AG04449 (cell line): Measurements from ENCODE around the gene PGLYRP2.

Experiments
- CTCF ChIA-PET: fragments of 350-600 bp; formaldehyde crosslinking; extraction: SDS; loops from one replicate; lab custom pipeline; 2021; ENCODE audit warnings: antibody characterized with exemption; lab: Yijun Ruan, JAX
- POLR2A ChIA-PET: fragments of 400-600, 350-600 bp; formaldehyde crosslinking; extraction: SDS; loops from one replicate; lab custom pipeline; 2020; ENCODE audit warnings: antibody characterized with exemption, inconsistent platforms; lab: Yijun Ruan, JAX
- DNase-seq: peaks from one replicate; pipeline ENCODE4 v3.0.0-alpha.2; 2010; ENCODE audit warnings: low read depth, low spot score
- H3K4me3 ChIP-seq: 2 replicates; pipeline ENCODE4 v1.5.1; 2011; ENCODE audit warnings: low read depth, mild to moderate bottlenecking, control low read depth, low read length
- TF ChIP-seq, protein P1 (sequence below): IDR thresholded peaks from one replicate; pipeline ENCODE4 v1.5.1; 2011; ENCODE audit warnings: mild to moderate bottlenecking, moderate library complexity, low read length, control low read depth, inconsistent platforms; ENCODE audit not compliant: insufficient read depth; ENCODE audit errors: missing control alignments

Gene PGLYRP2

DNA sequence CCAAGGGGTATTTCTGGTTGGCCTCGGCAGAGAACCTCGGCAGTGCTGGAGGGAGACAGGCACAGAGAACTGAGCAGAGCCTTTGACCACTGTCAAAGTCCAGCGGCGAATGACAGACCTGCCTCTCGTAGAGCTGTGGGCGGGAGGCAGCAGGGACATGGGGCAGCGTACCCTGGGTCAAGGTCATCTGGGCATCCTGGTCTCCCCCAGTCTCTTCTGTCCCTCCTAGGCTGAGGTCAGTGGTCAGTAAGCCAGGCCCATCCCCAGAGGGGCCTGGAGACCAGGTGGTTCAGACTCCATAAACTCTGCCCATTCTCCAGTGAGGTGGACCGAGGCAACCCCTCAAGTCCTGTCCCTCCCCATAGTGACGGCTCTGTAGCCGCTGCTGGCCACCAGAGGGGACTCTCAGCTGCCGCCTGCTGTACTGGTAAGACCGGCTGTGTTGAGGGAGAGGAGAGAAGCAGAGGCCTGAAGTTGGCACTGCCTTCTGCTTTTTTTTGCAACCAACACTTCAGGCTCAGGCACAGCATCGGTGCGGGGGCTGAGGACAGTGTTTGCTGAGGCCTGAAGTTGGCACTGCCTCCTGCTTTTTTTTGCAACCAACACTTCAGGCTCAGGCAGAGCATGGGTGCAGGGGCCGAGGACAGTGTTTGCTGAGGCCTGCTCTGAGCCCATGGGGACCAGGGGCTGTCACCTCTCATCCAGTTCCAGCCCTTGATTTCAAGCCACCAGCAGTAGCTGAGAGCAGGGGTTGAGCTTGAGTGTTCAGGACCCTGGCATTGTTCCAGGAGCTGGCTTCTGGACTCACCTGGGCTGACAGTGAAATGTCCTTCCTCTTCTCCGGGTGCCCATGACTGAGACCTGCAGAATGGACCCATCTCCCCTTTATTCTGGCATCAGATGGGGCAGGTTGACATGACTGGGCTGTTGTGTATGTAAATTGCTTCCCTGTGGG, at the start of gene PGLYRP2:
TSS of gene PGLYRP2 (minus strand) at position 111 of the 955 bp plus-strand sequence. CDS start 130 bp downstream, outside the sequence.
- CTCF ChIA-PET = no interaction called here

DNA sequence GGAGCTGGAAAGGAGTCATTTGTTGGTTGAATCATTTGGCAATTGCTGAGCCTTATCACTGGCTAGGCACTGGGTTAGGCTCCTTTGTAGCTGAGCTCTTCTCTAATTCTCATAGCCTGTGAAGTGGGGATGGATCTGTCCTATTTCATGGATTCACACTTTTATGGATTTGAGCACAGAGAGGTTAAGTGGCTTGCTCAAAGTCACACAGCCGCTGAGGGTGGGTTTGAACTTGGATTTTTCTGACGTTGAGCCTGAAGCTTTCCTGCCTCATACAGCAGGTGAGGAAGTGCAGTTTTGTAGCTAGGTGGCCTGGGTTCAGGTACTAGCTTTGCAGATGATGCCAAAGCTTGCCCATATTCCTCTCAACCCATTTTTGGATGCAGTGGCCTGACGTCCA, 48.4 kb upstream of the PGLYRP2 start:
- CTCF ChIA-PET = no interaction called here
- no peak for DNase-seq

More for the DNA sequence above, at the start of gene PGLYRP2:
- TF ChIP-seq, protein P1, sequence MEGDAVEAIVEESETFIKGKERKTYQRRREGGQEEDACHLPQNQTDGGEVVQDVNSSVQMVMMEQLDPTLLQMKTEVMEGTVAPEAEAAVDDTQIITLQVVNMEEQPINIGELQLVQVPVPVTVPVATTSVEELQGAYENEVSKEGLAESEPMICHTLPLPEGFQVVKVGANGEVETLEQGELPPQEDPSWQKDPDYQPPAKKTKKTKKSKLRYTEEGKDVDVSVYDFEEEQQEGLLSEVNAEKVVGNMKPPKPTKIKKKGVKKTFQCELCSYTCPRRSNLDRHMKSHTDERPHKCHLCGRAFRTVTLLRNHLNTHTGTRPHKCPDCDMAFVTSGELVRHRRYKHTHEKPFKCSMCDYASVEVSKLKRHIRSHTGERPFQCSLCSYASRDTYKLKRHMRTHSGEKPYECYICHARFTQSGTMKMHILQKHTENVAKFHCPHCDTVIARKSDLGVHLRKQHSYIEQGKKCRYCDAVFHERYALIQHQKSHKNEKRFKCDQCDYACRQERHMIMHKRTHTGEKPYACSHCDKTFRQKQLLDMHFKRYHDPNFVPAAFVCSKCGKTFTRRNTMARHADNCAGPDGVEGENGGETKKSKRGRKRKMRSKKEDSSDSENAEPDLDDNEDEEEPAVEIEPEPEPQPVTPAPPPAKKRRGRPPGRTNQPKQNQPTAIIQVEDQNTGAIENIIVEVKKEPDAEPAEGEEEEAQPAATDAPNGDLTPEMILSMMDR = no peak
- DNase-seq = no peak
- POLR2A ChIA-PET = no interaction called here
- H3K4me3 ChIP-seq = no peak within 1 kb of the TSS

GRCh38 chr19:15526408-15526807, 47.1 kb upstream of the PGLYRP2 start:
- no peak for DNase-seq
- TF ChIP-seq, protein P1 = no peak
- no peak overlapping the region for H3K4me3 ChIP-seq
- POLR2A ChIA-PET = no interaction called here
- CTCF ChIA-PET = no interaction called here

More for the DNA sequence above, 48.4 kb upstream of the PGLYRP2 start:
- POLR2A ChIA-PET = no interaction called here
- H3K4me3 ChIP-seq = no peak overlapping the region
- TF ChIP-seq, protein P1 = no peak

DNA sequence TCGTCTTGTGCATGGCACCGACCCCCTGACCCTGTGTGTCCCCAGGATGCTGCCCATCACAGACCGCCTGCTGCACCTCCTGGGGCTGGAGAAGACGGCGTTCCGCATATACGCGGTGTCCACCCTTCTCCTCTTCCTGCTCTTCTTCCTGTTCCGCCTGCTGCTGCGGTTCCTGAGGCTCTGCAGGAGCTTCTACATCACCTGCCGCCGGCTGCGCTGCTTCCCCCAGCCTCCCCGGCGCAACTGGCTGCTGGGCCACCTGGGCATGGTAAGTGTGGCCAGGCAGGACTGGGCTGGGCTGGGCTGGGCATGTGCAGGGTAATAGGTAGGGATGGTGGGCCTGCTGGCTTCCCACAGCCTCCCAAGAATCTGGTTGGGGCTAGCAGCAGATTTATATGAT, 46.0 kb upstream of the PGLYRP2 start:
- DNase-seq = no peak
- TF ChIP-seq, protein P1 = no peak
- POLR2A ChIA-PET = no interaction called here
- H3K4me3 ChIP-seq = no peak overlapping the region
- CTCF ChIA-PET = no interaction called here

DNA sequence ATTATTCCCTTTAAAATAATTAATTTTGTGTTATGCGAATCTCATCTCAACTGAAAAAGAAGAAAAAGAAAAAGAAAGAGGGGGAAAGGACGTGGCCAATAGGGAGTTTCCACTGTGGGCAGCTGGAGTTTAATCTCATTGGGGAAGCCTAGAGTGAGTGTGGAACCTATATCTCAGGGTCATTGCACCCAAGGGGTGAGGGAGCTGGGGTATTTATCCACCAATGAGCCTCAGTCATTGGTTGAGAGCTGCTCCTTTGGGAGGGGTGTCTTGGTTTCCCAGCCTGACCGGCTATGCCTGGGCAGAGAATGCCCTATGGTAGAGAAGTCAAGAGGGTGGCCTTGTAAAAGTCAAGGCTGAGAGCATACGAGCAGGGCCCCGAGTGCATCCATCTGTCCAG, 45.5 kb upstream of the PGLYRP2 start:
- TF ChIP-seq, protein P1 = no peak
- ChIA-PET CTCF (no interaction called here), POLR2A (no interaction called here)
- no peak for DNase-seq
- H3K4me3 ChIP-seq = no peak overlapping the region

- H3K4me3 ChIP-seq = no peak overlapping the region
- TF ChIP-seq, protein P1 = no peak
- POLR2A ChIA-PET = no interaction called here
- DNase-seq = no peak
- CTCF ChIA-PET = no interaction called here
These were observed 40.2 kb upstream of the PGLYRP2 start for GRCh38 chr19:15519433-15519976.
